Activated T-helper 17 cell treated with anti-CD3 and anti-CD28 coated beads, Interleukin-2, amount 50 U/mL, for 72 hours (primary cell): ENCODE measurements around the gene POU5F2. TPM values are rescaled to one million over a fixed set of nuclear protein-coding genes. Genes with fewer than 3 reads are reported as not detected.

Source experiments
- ATAC-seq: fragments of 150-1000 bp; cut with Tn5 transposase; replicated peaks from 2 replicates; pipeline ENCODE4 v1.10.0; 2021; ENCODE audit warnings: mild to moderate bottlenecking, moderate library complexity
- H3K27ac Mint-ChIP-seq: one replicate; pipeline ENCODE4 v1.8.0; 2022; ENCODE audit warnings: mixed read lengths
- H3K27me3 Mint-ChIP-seq: one replicate; pipeline ENCODE4 v1.8.0; 2022; ENCODE audit warnings: mixed read lengths
- H3K36me3 Mint-ChIP-seq: one replicate; pipeline ENCODE4 v1.8.0; 2022; ENCODE audit warnings: low read depth, mild to moderate bottlenecking, mixed read lengths
- H3K4me1 Mint-ChIP-seq: one replicate; pipeline ENCODE4 v1.8.0; 2022; ENCODE audit warnings: mixed read lengths
- H3K4me3 Mint-ChIP-seq: one replicate; pipeline ENCODE4 v1.8.0; 2022; ENCODE audit warnings: mild to moderate bottlenecking, mixed read lengths
- H3K9me3 Mint-ChIP-seq: one replicate; pipeline ENCODE4 v1.8.0; 2022; ENCODE audit warnings: mixed read lengths
- total RNA-seq, 2 donors: library from RNA; stranded (reverse); gene quantifications; one replicate each; pipeline ENCODE4 v1.2.3, GENCODE V29; 2022

Gene POU5F2
- total RNA-seq, 2 donors from 2014 or later: 1.5 to 2.1 TPM

DNA sequence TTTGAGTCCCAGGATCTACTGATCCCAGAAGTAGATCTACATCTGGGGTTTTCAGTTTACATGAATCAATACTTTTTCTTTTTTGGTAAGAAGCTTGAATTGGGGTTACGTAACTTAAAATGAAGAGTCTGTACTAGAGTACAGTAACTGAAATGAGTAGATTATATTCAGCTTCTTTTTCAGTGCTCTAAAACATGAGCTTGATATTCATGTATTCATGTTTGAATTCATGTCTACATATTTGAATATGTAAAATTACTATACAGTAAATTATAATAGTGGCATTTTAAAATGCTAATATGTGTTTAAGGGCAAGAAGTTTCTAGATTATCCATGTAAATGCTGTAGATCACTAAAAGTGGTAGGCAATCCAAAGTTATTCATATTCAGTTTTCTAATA is 14.8 kb downstream of the POU5F2 start:
- Mint-ChIP-seq H3K27ac (no peak overlapping the region), H3K4me3 (no peak overlapping the region), H3K9me3 (no peaks in the 10 kb centered on the region), H3K36me3 (no peaks in the 10 kb centered on the region), H3K4me1 (peaks cover 2% of the 10 kb centered on the region), H3K27me3 (no peaks in the 10 kb centered on the region)
- no peak for ATAC-seq

DNA sequence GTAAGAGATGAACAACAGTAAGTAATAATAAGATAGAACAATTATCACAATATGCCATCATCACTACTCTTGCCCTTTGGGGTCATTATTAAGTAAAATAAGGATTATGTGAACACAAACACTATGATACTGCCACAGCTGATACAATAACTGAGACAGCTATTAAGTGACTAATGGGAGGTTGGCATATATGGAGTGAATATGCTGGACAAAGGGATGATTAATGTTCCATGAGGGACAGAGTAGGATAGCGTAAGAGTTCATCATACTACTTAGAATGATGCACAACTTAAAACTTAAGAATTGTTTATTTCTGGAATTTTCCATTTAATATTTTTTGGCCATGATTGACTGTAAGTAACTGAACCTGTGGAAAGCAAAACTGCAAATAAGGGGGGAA is 16.6 kb downstream of the POU5F2 start:
- Mint-ChIP-seq H3K9me3 (no peaks in the 10 kb centered on the region), H3K4me3 (no peak overlapping the region), H3K27ac (no peak overlapping the region), H3K36me3 (no peaks in the 10 kb centered on the region), H3K4me1 (peaks cover 9% of the 10 kb centered on the region), H3K27me3 (no peaks in the 10 kb centered on the region)
- ATAC-seq: no peak

DNA sequence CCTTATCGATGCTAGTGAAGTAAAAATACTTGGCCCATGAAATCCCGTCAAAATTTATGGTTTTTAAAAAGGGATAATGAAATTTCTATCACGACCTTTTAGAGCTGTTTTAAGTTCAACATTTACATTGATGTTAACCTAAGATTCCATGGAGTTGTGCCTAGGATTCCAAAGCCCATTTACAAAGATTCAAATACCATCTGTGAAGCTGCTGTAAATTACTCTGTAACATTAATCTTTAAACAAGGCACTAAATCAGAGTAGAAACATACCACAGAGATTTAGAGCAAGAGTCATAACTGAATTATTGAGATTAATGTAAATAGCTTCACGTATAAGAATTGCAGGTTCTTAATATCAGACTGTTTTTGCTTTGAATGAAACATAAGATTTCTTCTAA is 17.7 kb downstream of the POU5F2 start:
- Mint-ChIP-seq H3K27ac (no peak overlapping the region), H3K36me3 (no peaks in the 10 kb centered on the region), H3K4me3 (no peak overlapping the region), H3K9me3 (no peaks in the 10 kb centered on the region), H3K4me1 (peaks cover 9% of the 10 kb centered on the region), H3K27me3 (no peaks in the 10 kb centered on the region)
- no peak for ATAC-seq

- no peak for ATAC-seq
- Mint-ChIP-seq H3K27me3 (no peaks in the 10 kb centered on the region), H3K36me3 (no peaks in the 10 kb centered on the region), H3K4me1 (peaks cover 9% of the 10 kb centered on the region), H3K27ac (no peak overlapping the region), H3K9me3 (no peaks in the 10 kb centered on the region), H3K4me3 (no peak overlapping the region)
Observed at GRCh38 chr5:93723005-93723404, 18.4 kb downstream of the POU5F2 start.

- Mint-ChIP-seq H3K27ac (no peak overlapping the region), H3K27me3 (no peaks in the 10 kb centered on the region)
- no peak for ATAC-seq
Observed at GRCh38 chr5:93722588-93722987, 18.8 kb downstream of the POU5F2 start.

DNA sequence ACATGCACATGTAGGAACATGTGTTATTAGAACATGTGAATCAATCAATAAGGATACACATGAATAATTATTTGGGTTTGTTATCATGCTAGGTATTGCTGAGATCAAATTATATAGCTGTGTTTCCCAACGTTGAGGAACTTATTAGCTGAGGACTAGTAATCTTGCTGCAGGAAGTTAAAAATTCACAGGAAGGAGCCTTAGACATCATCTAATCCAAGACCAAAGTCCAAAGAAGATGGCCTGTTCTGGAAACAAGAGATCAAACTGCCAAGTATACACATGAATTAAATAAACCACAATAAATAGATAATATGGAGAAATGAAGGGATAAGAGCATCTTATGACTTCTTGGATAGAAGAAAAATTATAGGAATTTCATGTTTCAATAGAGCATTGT is 19.9 kb downstream of the POU5F2 start:
- Mint-ChIP-seq H3K27me3 (no peaks in the 10 kb centered on the region), H3K36me3 (no peaks in the 10 kb centered on the region), H3K9me3 (no peaks in the 10 kb centered on the region), H3K27ac (no peak overlapping the region), H3K4me1 (peaks cover 9% of the 10 kb centered on the region), H3K4me3 (no peak overlapping the region)
- ATAC-seq: no peak

More at GRCh38 chr5:93722588-93722987, 18.8 kb downstream of the POU5F2 start:
- Mint-ChIP-seq H3K4me1 (peaks cover 9% of the 10 kb centered on the region), H3K36me3 (no peaks in the 10 kb centered on the region), H3K4me3 (no peak overlapping the region), H3K9me3 (no peaks in the 10 kb centered on the region)

GRCh38 chr5:93721071-93721470 is 20.3 kb downstream of the POU5F2 start:
- Mint-ChIP-seq H3K4me3 (no peak overlapping the region), H3K27me3 (no peaks in the 10 kb centered on the region), H3K27ac (no peak overlapping the region)

GRCh38 chr5:93717162-93717561 is 24.2 kb downstream of the POU5F2 start:
- H3K27me3 Mint-ChIP-seq: no peaks in the 10 kb centered on the region
- H3K4me1 Mint-ChIP-seq: peaks cover 9% of the 10 kb centered on the region
- no peaks in the 10 kb centered on the region for H3K9me3 Mint-ChIP-seq
- no peak for ATAC-seq
- no peaks in the 10 kb centered on the region for H3K36me3 Mint-ChIP-seq
- H3K4me3 Mint-ChIP-seq: no peak overlapping the region
- H3K27ac Mint-ChIP-seq: no peak overlapping the region

More at GRCh38 chr5:93721071-93721470, 20.3 kb downstream of the POU5F2 start:
- peak; percentile 55 for ATAC-seq
- Mint-ChIP-seq H3K9me3 (no peaks in the 10 kb centered on the region), H3K36me3 (no peaks in the 10 kb centered on the region), H3K4me1 (peaks cover 9% of the 10 kb centered on the region)

DNA sequence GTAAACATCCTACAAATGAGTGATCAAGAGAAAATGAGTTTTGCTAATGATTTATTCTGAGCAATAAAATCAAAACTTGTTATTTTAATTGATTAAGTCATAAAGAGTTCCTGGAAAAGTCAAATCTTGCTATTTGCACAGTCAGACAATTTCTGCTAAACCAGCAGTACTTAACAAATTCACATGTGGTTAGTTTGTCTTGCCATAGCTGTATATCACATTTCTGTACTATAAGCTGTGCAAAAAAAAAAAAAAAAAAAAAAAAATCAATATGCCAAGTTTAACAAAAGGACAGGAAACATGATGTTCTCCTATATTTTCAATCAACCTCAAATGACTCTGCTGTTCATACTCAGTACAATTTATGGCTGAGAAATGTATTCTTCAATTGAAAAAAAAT is 24.9 kb downstream of the POU5F2 start:
- ATAC-seq: no peak
- H3K27me3 Mint-ChIP-seq: no peaks in the 10 kb centered on the region
- peaks cover 6% of the 10 kb centered on the region for H3K4me1 Mint-ChIP-seq
- H3K4me3 Mint-ChIP-seq: no peak overlapping the region
- no peaks in the 10 kb centered on the region for H3K9me3 Mint-ChIP-seq
- H3K27ac Mint-ChIP-seq: no peak overlapping the region
- H3K36me3 Mint-ChIP-seq: no peaks in the 10 kb centered on the region

- H3K4me1 Mint-ChIP-seq: no peaks in the 10 kb centered on the region
- no peaks in the 10 kb centered on the region for H3K36me3 Mint-ChIP-seq
- H3K4me3 Mint-ChIP-seq: no peak overlapping the region
- H3K27me3 Mint-ChIP-seq: no peaks in the 10 kb centered on the region
- no peak overlapping the region for H3K27ac Mint-ChIP-seq
- no peak for ATAC-seq
- H3K9me3 Mint-ChIP-seq: no peaks in the 10 kb centered on the region
Observed at GRCh38 chr5:93715761-93716160, 25.6 kb downstream of the POU5F2 start.

GRCh38 chr5:93715327-93715726 is 26.1 kb downstream of the POU5F2 start:
- Mint-ChIP-seq H3K4me1 (no peaks in the 10 kb centered on the region), H3K4me3 (no peak overlapping the region), H3K27me3 (no peaks in the 10 kb centered on the region), H3K27ac (no peak overlapping the region), H3K9me3 (no peaks in the 10 kb centered on the region), H3K36me3 (no peaks in the 10 kb centered on the region)
- no peak for ATAC-seq

DNA sequence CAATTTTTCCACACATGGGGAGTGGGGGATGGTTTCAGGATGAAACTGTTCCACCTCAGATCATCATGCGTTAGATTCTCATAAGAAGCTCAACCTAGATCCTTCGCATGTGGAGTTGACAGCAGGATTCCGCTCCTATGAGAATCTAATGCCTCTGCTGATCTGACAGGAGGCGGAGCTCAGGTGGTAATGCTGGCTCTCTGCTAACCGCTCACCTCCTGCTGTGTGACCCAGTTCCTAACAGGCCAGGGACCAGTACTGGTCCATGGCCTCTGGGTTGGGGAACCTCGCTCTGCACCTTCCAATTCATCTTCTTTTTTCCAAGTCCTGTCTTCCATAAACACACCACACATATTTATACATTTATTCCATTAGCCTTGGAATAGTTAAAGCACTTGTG is 33.0 kb downstream of the POU5F2 start:
- Mint-ChIP-seq H3K27ac (no peak overlapping the region), H3K36me3 (no peaks in the 10 kb centered on the region), H3K9me3 (no peaks in the 10 kb centered on the region), H3K27me3 (no peaks in the 10 kb centered on the region), H3K4me3 (no peak overlapping the region), H3K4me1 (peaks cover 3% of the 10 kb centered on the region)
- no peak for ATAC-seq

- Mint-ChIP-seq H3K36me3 (no peaks in the 10 kb centered on the region), H3K27me3 (no peaks in the 10 kb centered on the region), H3K4me3 (no peak overlapping the region), H3K27ac (no peak overlapping the region), H3K9me3 (no peaks in the 10 kb centered on the region), H3K4me1 (peaks cover 3% of the 10 kb centered on the region)
- no peak for ATAC-seq
Observed at GRCh38 chr5:93705896-93706295, 35.5 kb downstream of the POU5F2 start.

DNA sequence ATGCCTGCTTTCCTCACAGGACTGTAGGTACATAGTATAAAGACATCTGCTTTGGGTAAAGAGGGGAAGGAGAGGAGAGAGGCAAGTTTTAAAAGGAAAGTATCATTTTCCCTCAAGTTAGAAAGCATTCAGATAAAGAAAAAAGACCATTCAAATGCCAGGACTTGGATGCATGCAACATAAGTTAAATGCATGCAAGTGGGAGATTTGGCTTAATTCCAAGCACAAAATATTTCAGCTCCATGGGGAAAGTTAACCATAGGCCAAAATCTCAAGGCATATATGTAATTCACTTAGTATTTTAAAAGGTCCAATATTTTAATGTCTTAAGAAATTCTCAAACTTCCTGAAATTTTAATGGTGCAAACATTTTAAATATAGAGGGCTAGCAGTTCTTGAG is 36.4 kb downstream of the POU5F2 start:
- H3K36me3 Mint-ChIP-seq: no peaks in the 10 kb centered on the region
- no peak overlapping the region for H3K27ac Mint-ChIP-seq
- H3K27me3 Mint-ChIP-seq: no peaks in the 10 kb centered on the region
- H3K4me1 Mint-ChIP-seq: peaks cover 3% of the 10 kb centered on the region
- no peaks in the 10 kb centered on the region for H3K9me3 Mint-ChIP-seq
- no peak for ATAC-seq
- H3K4me3 Mint-ChIP-seq: no peak overlapping the region

DNA sequence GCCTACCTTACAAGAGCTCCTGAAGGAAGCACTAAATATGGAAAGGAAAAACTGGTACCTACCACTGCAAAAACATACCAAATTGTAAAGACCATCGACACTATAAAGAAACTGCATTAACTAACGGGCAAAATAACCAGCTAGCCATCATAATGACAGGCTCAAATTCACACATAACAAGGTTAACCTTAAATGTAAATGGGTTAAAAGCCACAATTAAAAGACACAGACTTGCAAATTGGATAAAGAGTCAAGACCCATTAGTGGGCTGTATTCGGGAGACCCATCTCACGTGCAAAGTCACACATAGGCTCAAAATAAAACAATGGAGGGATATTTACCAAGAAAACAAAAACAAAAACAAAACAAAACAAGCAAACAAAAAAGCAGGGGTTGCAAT is 49.4 kb downstream of the POU5F2 start:
- H3K4me1 Mint-ChIP-seq: no peaks in the 10 kb centered on the region

More for the DNA sequence above, 49.4 kb downstream of the POU5F2 start:
- Mint-ChIP-seq H3K27me3 (no peaks in the 10 kb centered on the region), H3K36me3 (peaks cover 5% of the 10 kb centered on the region), H3K9me3 (peaks cover 11% of the 10 kb centered on the region), H3K4me3 (no peak overlapping the region), H3K27ac (no peak overlapping the region)
- no peak for ATAC-seq
